Loucy (cell line): Measurements from ENCODE around the gene CEP112.

Experiments
- H2AFZ ChIP-seq: fragments of 200-600 bp; sonication (generic); 2 replicates; pipeline ENCODE4 v1.6.0; 2016; ENCODE audit warnings: antibody characterized with exemption, mild to moderate bottlenecking, low read length, moderate library complexity
- H3F3A ChIP-seq: fragments of 200-600 bp; 2 replicates; pipeline ENCODE4 v1.6.0; 2016; ENCODE audit warnings: antibody characterized with exemption, low read depth, mild to moderate bottlenecking
- H3K27me3 ChIP-seq: fragments of 200-600 bp; sonication (generic); 2 replicates; pipeline ENCODE4 v1.6.1; 2014; ENCODE audit warnings: low read length, mild to moderate bottlenecking; ENCODE audit not compliant: insufficient read depth, poor library complexity, severe bottlenecking
- H3K36me3 ChIP-seq: fragments of 200-600 bp; sonication (generic); 2 replicates; pipeline ENCODE4 v1.6.1; 2016; ENCODE audit warnings: low read length; ENCODE audit not compliant: insufficient read depth
- H3K4me1 ChIP-seq: fragments of 200-600 bp; sonication (generic); 2 replicates; pipeline ENCODE4 v1.5.1; 2014; ENCODE audit warnings: low read length, mild to moderate bottlenecking; ENCODE audit not compliant: insufficient read depth, poor library complexity, severe bottlenecking
- H3K4me2 ChIP-seq: fragments of 200-600 bp; sonication (generic); 2 replicates; pipeline ENCODE4 v1.6.0; 2014; ENCODE audit warnings: antibody characterized with exemption, low read length, low read depth, mild to moderate bottlenecking; ENCODE audit not compliant: poor library complexity, severe bottlenecking
- H3K4me3 ChIP-seq: fragments of 200-600 bp; sonication (generic); 2 replicates; pipeline ENCODE4 v1.5.1; 2014; ENCODE audit warnings: low read length, mild to moderate bottlenecking, mixed read lengths; ENCODE audit not compliant: poor library complexity, severe bottlenecking
- H3K79me2 ChIP-seq: fragments of 200-600 bp; sonication (generic); 2 replicates; pipeline ENCODE4 v1.6.1; 2014; ENCODE audit warnings: low read length; ENCODE audit not compliant: insufficient read depth
- H3K9ac ChIP-seq: fragments of 200-600 bp; sonication (generic); 2 replicates; pipeline ENCODE4 v1.6.0; 2014; ENCODE audit warnings: mild to moderate bottlenecking, low read depth, low read length, moderate library complexity; ENCODE audit not compliant: poor library complexity, severe bottlenecking
- H3K9me2 ChIP-seq: fragments of 200-600 bp; sonication (generic); replicated peaks from 2 replicates; pipeline ENCODE4 v1.6.1; 2016; ENCODE audit warnings: low read depth, low read length, mixed read lengths
- H3K9me3 ChIP-seq: fragments of 200-600 bp; sonication (generic); 2 replicates; pipeline ENCODE4 v1.6.1; 2014; ENCODE audit warnings: mild to moderate bottlenecking, antibody characterized with exemption, low read length, low read depth; ENCODE audit not compliant: insufficient read depth
- H4K20me1 ChIP-seq: fragments of 200-600 bp; sonication (generic); 2 replicates; pipeline ENCODE4 v1.6.0; 2014; ENCODE audit warnings: antibody characterized with exemption, low read length, mild to moderate bottlenecking; ENCODE audit not compliant: insufficient read depth, poor library complexity, severe bottlenecking
- EZH2phosphoT487 ChIP-seq: fragments of 200-600 bp; IDR thresholded peaks from 2 replicates; pipeline ENCODE4 v1.6.1; 2018; ENCODE audit warnings: antibody characterized with exemption, mild to moderate bottlenecking, moderate library complexity, borderline replicate concordance
- TF ChIP-seq, protein P1 (sequence below): fragments of 200-600 bp; sonication (generic); conservative IDR thresholded peaks from 2 replicates; pipeline ENCODE4 v1.5.1; 2014; ENCODE audit warnings: mild to moderate bottlenecking, antibody characterized with exemption, low read length

Gene CEP112

DNA sequence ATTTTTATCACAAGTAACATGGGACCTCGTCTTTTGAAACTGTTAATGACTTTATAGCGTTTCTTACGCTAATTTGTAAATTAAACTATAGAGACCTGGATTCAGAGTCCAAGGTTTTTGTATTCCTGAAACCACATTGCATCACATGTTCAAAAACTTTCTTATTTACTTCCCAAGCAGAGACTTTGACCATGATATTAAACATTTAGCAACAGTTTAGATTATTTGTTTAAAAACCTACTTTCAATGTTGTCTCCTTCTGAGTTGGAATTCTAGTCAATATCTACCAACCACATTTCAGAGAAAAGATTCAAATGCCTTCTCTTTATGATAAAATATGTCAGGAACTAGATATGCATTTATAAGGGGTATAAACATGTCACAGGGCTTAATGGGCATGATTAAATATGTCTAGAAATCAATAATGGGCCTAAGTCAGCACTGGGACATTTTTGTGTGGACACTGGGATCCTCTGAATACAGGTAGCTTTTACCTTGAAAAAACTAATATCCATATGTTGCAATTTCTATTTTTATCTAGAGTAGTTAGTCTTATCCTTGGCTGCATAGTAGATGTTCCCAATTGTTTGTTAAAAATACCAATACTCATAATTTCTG, 43.6 kb upstream of the CEP112 start:
- no peak overlapping the region for H3K4me3 ChIP-seq
- no peaks in the 10 kb centered on the region for H3K79me2 ChIP-seq
- no peak overlapping the region for H3K4me2 ChIP-seq
- no peaks in the 10 kb centered on the region for H3K9me3 ChIP-seq
- no peak overlapping the region for H2AFZ ChIP-seq
- H3K36me3 ChIP-seq = no peaks in the 10 kb centered on the region
- no peaks in the 10 kb centered on the region for H4K20me1 ChIP-seq
- no peak for TF ChIP-seq EZH2phosphoT487
- TF ChIP-seq, protein P1, sequence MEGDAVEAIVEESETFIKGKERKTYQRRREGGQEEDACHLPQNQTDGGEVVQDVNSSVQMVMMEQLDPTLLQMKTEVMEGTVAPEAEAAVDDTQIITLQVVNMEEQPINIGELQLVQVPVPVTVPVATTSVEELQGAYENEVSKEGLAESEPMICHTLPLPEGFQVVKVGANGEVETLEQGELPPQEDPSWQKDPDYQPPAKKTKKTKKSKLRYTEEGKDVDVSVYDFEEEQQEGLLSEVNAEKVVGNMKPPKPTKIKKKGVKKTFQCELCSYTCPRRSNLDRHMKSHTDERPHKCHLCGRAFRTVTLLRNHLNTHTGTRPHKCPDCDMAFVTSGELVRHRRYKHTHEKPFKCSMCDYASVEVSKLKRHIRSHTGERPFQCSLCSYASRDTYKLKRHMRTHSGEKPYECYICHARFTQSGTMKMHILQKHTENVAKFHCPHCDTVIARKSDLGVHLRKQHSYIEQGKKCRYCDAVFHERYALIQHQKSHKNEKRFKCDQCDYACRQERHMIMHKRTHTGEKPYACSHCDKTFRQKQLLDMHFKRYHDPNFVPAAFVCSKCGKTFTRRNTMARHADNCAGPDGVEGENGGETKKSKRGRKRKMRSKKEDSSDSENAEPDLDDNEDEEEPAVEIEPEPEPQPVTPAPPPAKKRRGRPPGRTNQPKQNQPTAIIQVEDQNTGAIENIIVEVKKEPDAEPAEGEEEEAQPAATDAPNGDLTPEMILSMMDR = no peak
- no peaks in the 10 kb centered on the region for H3K4me1 ChIP-seq
- H3K27me3 ChIP-seq = no peaks in the 10 kb centered on the region
- no peak overlapping the region for H3K9ac ChIP-seq
- no peaks in the 10 kb centered on the region for H3K9me2 ChIP-seq
- H3F3A ChIP-seq = no peaks in the 10 kb centered on the region

DNA sequence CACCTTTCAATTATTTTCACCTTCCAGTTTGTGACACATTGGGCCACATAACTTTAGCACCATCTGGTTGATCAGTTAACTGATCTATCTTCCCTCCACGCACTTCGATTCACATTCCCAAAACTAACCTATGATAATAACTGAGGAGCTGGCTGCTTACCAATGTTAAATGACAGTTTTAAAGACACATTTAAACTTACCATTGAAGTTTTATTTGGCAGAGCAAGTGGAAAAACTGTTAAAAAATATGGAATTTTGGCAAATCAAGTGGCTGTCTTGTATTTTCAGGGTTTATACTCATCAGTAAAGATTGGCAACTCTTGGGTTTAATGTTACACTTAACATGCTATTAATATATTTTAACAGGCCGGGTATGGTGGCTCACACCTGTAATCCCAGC, 42.7 kb upstream of the CEP112 start:
- H3K4me3 ChIP-seq = no peak overlapping the region
- no peaks in the 10 kb centered on the region for H3K27me3 ChIP-seq
- no peaks in the 10 kb centered on the region for H4K20me1 ChIP-seq
- H3K36me3 ChIP-seq = no peaks in the 10 kb centered on the region
- H3K4me1 ChIP-seq = no peaks in the 10 kb centered on the region
- H2AFZ ChIP-seq = no peak overlapping the region
- H3F3A ChIP-seq = no peaks in the 10 kb centered on the region
- TF ChIP-seq, protein P1 = no peak
- TF ChIP-seq EZH2phosphoT487 = no peak
- no peaks in the 10 kb centered on the region for H3K9me2 ChIP-seq
- no peak overlapping the region for H3K9ac ChIP-seq
- no peaks in the 10 kb centered on the region for H3K79me2 ChIP-seq
- H3K4me2 ChIP-seq = no peak overlapping the region
- H3K9me3 ChIP-seq = no peaks in the 10 kb centered on the region

DNA sequence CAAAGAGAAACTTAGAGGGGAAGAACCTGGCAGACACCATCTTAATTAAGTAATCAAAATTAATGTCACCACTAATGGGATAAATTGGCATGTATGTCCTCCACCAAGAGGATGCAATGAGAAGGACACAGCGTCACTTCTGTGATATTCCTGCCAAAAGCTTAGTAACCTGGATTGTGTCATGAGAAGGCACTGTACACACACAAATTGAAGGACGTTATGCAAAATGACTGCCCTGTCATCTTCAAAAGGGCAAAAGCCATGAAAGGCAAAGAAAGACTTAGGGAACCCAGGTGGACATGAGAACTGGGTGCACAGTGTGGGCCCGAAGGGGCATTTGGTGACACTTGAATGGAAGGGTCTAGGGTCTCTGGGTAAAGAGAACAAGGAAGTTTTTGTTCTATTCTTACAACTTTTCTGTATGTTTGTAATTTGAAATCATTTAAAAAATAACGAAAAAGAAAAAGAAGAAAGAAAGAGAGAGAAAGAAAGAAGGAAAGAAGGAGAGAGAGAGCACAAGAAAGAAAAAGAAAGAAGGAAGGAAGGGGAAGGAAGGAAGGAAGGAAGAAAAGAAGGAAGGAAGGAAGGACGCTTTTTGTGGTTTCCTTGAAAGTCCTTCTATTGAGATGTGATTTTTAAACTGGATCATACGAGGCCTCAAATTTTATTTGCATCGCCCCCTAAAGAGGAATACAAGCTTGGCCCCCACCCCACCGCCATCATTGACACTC, 41.3 kb upstream of the CEP112 start:
- Histone ChIP-seq H3K79me2 (no peaks in the 10 kb centered on the region), H3K9me2 (no peaks in the 10 kb centered on the region), H3K4me1 (no peaks in the 10 kb centered on the region), H3K4me2 (no peak overlapping the region), H3K9ac (no peak overlapping the region), H3K4me3 (no peak overlapping the region), H3K36me3 (no peaks in the 10 kb centered on the region), H2AFZ (no peak overlapping the region), H3K9me3 (no peaks in the 10 kb centered on the region), H3K27me3 (no peaks in the 10 kb centered on the region), H3F3A (no peaks in the 10 kb centered on the region), H4K20me1 (no peaks in the 10 kb centered on the region)
- TF ChIP-seq, protein P1 = no peak
- TF ChIP-seq EZH2phosphoT487 = no peak
